ENCODE measurements around the gene PIK3CG.

DNA sequence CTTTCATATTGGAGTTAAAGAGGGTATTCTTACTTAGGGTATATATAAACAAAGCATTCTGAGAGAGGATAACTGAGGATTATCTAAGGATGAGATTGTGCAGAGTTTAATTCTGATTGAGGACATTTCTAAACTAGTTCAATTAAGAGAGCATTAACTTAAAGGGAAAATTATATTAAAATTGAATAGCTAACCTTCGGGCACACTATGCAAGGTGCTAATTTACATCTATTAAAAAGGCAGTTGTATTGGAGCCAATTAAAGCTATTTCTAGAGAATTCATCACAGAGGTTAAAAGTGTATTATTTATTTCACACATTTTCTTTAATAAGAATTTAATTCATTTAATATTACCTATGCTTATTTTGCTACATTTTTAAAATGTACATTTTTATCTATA lies 17.0 kb upstream of the PIK3CG start:
- no peak for TF ChIP-seq CTCF (IDR thresholded peaks at IDR 0.05)
- TF ChIP-seq POLR2A (IDR thresholded peaks at IDR 0.05) = no peak
